Measurements from ENCODE around the gene BAIAP2.

GRCh38 chr17:81138500-81138899 lies 103.5 kb downstream of the BAIAP2 start:
- TF ChIP-seq POLR2A (IDR thresholded peaks at IDR 0.05), result no peak
- TF ChIP-seq, protein P1, sequence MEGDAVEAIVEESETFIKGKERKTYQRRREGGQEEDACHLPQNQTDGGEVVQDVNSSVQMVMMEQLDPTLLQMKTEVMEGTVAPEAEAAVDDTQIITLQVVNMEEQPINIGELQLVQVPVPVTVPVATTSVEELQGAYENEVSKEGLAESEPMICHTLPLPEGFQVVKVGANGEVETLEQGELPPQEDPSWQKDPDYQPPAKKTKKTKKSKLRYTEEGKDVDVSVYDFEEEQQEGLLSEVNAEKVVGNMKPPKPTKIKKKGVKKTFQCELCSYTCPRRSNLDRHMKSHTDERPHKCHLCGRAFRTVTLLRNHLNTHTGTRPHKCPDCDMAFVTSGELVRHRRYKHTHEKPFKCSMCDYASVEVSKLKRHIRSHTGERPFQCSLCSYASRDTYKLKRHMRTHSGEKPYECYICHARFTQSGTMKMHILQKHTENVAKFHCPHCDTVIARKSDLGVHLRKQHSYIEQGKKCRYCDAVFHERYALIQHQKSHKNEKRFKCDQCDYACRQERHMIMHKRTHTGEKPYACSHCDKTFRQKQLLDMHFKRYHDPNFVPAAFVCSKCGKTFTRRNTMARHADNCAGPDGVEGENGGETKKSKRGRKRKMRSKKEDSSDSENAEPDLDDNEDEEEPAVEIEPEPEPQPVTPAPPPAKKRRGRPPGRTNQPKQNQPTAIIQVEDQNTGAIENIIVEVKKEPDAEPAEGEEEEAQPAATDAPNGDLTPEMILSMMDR (IDR thresholded peaks at IDR 0.05), result no peak

Measured in breast epithelium (tissue), 3 donors.